IMR-90 (cell line): ENCODE measurements around the gene ANKRD63. TPM values are rescaled to one million over a fixed set of nuclear protein-coding genes. Genes with fewer than 3 reads are reported as not detected.

Experiments
- ATAC-seq: fragments of 200-7000 bp; cut with Tn5 transposase; 2 replicates; pipeline ENCODE4 v1.9.1; 2020; ENCODE audit warnings: low read depth, mild to moderate bottlenecking, moderate library complexity
- BruUV-seq: library from RNA; stranded (reverse); fragments of 400-500 nt; replicated peaks from 2 replicates; lab custom pipeline; 2021; lab: Mats Ljungman, UMichigan
- CTCF ChIA-PET: fragments of 300-600 bp; formaldehyde crosslinking; extraction: SDS; loops from one replicate; lab custom pipeline; 2021; ENCODE audit warnings: antibody characterized with exemption; lab: Yijun Ruan, JAX
- POLR2A ChIA-PET: fragments of 300-600 bp; sonication (Branson Sonifier 250); formaldehyde crosslinking; loops from one replicate; lab custom pipeline; 2022; ENCODE audit warnings: antibody characterized with exemption; ENCODE audit not compliant: unreplicated experiment; lab: Charles Lee
- DNase-seq: peaks from one replicate; pipeline ENCODE4 v3.0.0; 2013
- H2AFZ ChIP-seq: replicated peaks from 2 replicates; pipeline ENCODE3; 2013; ENCODE audit warnings: low read length, mild to moderate bottlenecking; ENCODE audit not compliant: poor library complexity
- H2AK5ac ChIP-seq: 2 replicates; pipeline ENCODE4 v1.6.1; 2013; ENCODE audit warnings: low read depth, low read length, inconsistent platforms
- H2AK9ac ChIP-seq: replicated peaks from 2 replicates; pipeline ENCODE3; 2013; ENCODE audit warnings: mild to moderate bottlenecking, low read depth, low read length, moderate library complexity; ENCODE audit not compliant: poor library complexity
- H2BK120ac ChIP-seq: 2 replicates; pipeline ENCODE4 v1.6.1; 2013; ENCODE audit warnings: low read depth, low read length, inconsistent platforms
- H2BK15ac ChIP-seq: 3 replicates; pipeline ENCODE4 v1.6.1; 2013; ENCODE audit warnings: low read depth, low read length, inconsistent platforms
- H2BK20ac ChIP-seq: 2 replicates; pipeline ENCODE4 v1.6.1; 2013; ENCODE audit warnings: low read depth, mild to moderate bottlenecking, inconsistent platforms, low read length, moderate library complexity
- H2BK5ac ChIP-seq: 2 replicates; pipeline ENCODE4 v1.6.1; 2013; ENCODE audit warnings: mild to moderate bottlenecking, low read depth, low read length, inconsistent platforms; ENCODE audit not compliant: poor library complexity, severe bottlenecking
- H3K14ac ChIP-seq: replicated peaks from 2 replicates; pipeline ENCODE4 v1.6.1; 2013; ENCODE audit warnings: low read depth, low read length, inconsistent platforms
- H3K18ac ChIP-seq: 2 replicates; pipeline ENCODE4 v1.6.1; 2013; ENCODE audit warnings: low read depth, low read length, control low read depth
- H3K23ac ChIP-seq: 2 replicates; pipeline ENCODE4 v1.6.1; 2013; ENCODE audit warnings: low read depth, low read length, inconsistent platforms
- H3K27ac ChIP-seq: 2 replicates; pipeline ENCODE4 v1.5.1; 2013; ENCODE audit warnings: mild to moderate bottlenecking, control low read depth, low read length; ENCODE audit not compliant: insufficient read depth
- H3K27me3 ChIP-seq: 2 replicates; pipeline ENCODE4 v1.6.1; 2013; ENCODE audit warnings: low read length; ENCODE audit not compliant: control insufficient read depth, insufficient read depth
- H3K36me3 ChIP-seq: 2 replicates; pipeline ENCODE4 v1.6.1; 2013; ENCODE audit warnings: low read length, mixed read lengths; ENCODE audit not compliant: control insufficient read depth, insufficient read depth
- H3K4ac ChIP-seq: 2 replicates; pipeline ENCODE4 v1.6.1; 2013; ENCODE audit warnings: low read depth, low read length, inconsistent platforms
- H3K4me1 ChIP-seq: 2 replicates; pipeline ENCODE4 v1.6.1; 2013; ENCODE audit warnings: low read length, mixed read lengths; ENCODE audit not compliant: control insufficient read depth, insufficient read depth
- H3K4me2 ChIP-seq: 2 replicates; pipeline ENCODE4 v1.6.1; 2013; ENCODE audit warnings: low read depth, mild to moderate bottlenecking, control low read depth, low read length, moderate library complexity
- H3K4me3 ChIP-seq: 2 replicates; pipeline ENCODE4 v1.5.1; 2013; ENCODE audit warnings: low read depth, mild to moderate bottlenecking, control low read depth, low read length, moderate library complexity; ENCODE audit not compliant: insufficient read depth
- H3K56ac ChIP-seq: 2 replicates; pipeline ENCODE4 v1.6.1; 2013; ENCODE audit warnings: low read length, inconsistent platforms; ENCODE audit not compliant: insufficient read depth; ENCODE audit errors: extremely low read depth
- H3K79me1 ChIP-seq, 2 experiments: 2 replicates each; pipeline ENCODE4 v1.6.1; 2013; ENCODE audit warnings: low read length in 2 of 2, inconsistent platforms in 1 of 2, low read depth in 1 of 2
- H3K9ac ChIP-seq: 2 replicates; pipeline ENCODE4 v1.6.1; 2013; ENCODE audit warnings: low read depth, low read length, control low read depth
- H3K9me1 ChIP-seq: 2 replicates; pipeline ENCODE4 v1.6.1; 2013; ENCODE audit warnings: low read length, inconsistent platforms; ENCODE audit not compliant: insufficient read depth
- H3K9me3 ChIP-seq: 2 replicates; pipeline ENCODE4 v1.6.1; 2013; ENCODE audit warnings: low read length; ENCODE audit not compliant: control insufficient read depth, insufficient read depth
- H4K20me1 ChIP-seq: 2 replicates; pipeline ENCODE4 v1.6.1; 2013; ENCODE audit warnings: low read length, inconsistent platforms; ENCODE audit not compliant: insufficient read depth
- H4K5ac ChIP-seq: 2 replicates; pipeline ENCODE4 v1.6.1; 2013; ENCODE audit warnings: mild to moderate bottlenecking, low read depth, low read length, control low read depth
- H4K8ac ChIP-seq, 2 experiments: 2 replicates each; pipeline ENCODE4 v1.6.1; 2013; ENCODE audit warnings: low read depth in 2 of 2, low read length in 2 of 2, control low read depth in 1 of 2, inconsistent platforms in 1 of 2
- H4K91ac ChIP-seq: 2 replicates; pipeline ENCODE4 v1.6.1; 2013; ENCODE audit warnings: low read depth, low read length, inconsistent platforms; ENCODE audit not compliant: insufficient read depth
- CEBPB ChIP-seq: IDR thresholded peaks from 2 replicates; pipeline ENCODE4 v1.6.1; 2012; ENCODE audit warnings: low read depth, low read length, improper control_type of control experiment
- CTCF ChIP-seq: conservative IDR thresholded peaks from 2 replicates; pipeline ENCODE4 v1.5.1; 2012; ENCODE audit warnings: mild to moderate bottlenecking, low read depth, low read length, improper control_type of control experiment
- ELK1 ChIP-seq: fragments of 150-350 bp; IDR thresholded peaks from 2 replicates; pipeline ENCODE4 v1.6.1; 2016; ENCODE audit warnings: low read depth, mild to moderate bottlenecking, low read length, moderate library complexity, borderline replicate concordance
- MAFK ChIP-seq: IDR thresholded peaks from 2 replicates; pipeline ENCODE4 v1.6.1; 2012; ENCODE audit warnings: low read depth, low read length, improper control_type of control experiment
- MXI1 ChIP-seq: IDR thresholded peaks from 2 replicates; pipeline ENCODE4 v1.6.1; 2012; ENCODE audit warnings: low read depth, mild to moderate bottlenecking, low read length, moderate library complexity, borderline replicate concordance
- RAD21 ChIP-seq: IDR thresholded peaks from 2 replicates; pipeline ENCODE4 v1.6.1; 2012; ENCODE audit warnings: low read length, improper control_type of control experiment
- RFX5 ChIP-seq: IDR thresholded peaks from 2 replicates; pipeline ENCODE4 v1.8.0; 2012; ENCODE audit warnings: low read depth, mild to moderate bottlenecking, low read length, moderate library complexity
- USF2 ChIP-seq: fragments of 150-350 bp; IDR thresholded peaks from 2 replicates; pipeline ENCODE4 v1.6.1; 2017; ENCODE audit warnings: mild to moderate bottlenecking, antibody characterized with exemption, low read length, low read depth
- WGBS, 2 experiments: methylation state at CpG; one replicate each; pipeline versions ENCODE4 v1.1.5 to v1.1.7; 2013; ENCODE audit warnings: missing lambda C conversion rate in 2 of 2; ENCODE audit not compliant: insufficient read length in 1 of 2; ENCODE audit errors: extremely low coverage in 2 of 2; 5-methylcytosine and 5-hydroxymethylcytosine counted together
- dilution Hi-C: fragments of 300-500 bp; cut with HindIII; formaldehyde crosslinking; loops from one replicate; pipeline ENCODE4 v1.14.3; 2018; ENCODE audit warnings: low sequenced_read_pairs; ENCODE audit not compliant: unreplicated experiment
- in situ Hi-C: fragments of 300-500 bp; cut with MboI; formaldehyde crosslinking; loops from 3 replicates; pipeline ENCODE4 v1.14.3; 2019; ENCODE audit warnings: low sequenced_read_pairs, inconsistent platforms, mixed read lengths
- intact Hi-C: fragments of 100-400 bp; cut with micrococcal nuclease; formaldehyde crosslinking; loops from 2 replicates; pipeline ENCODE4 v1.10.0; 2022
- polyA plus RNA-seq, 3 experiments: library from polyadenylated mRNA; depleted of rRNA; stranded (reverse); fragments of >200 nt; gene quantifications; 2 replicates each; pipeline ENCODE4 v1.2.3, GENCODE V29; 2012; ENCODE audit warnings: low replicate concordance in 1 of 3
- total RNA-seq: library from RNA; depleted of rRNA; stranded (reverse); fragments of >200 nt; gene quantifications from 2 replicates; pipeline ENCODE4 v1.2.3, GENCODE V29; 2012

Gene ANKRD63
- total and polyA plus RNA-seq, 2 of the 4 experiments (the other 2 are of a cell fraction) = not detected

GRCh38 chr15:40270246-40270995 lies 12.4 kb downstream of the ANKRD63 start:
- CTCF ChIA-PET = no interaction called here

More at GRCh38 chr15:40270246-40270995, 12.4 kb downstream of the ANKRD63 start:
- no peak overlapping the region for H2BK15ac ChIP-seq
- DNase-seq = no peak
- no peaks in the 10 kb centered on the region for H4K20me1 ChIP-seq
- H4K5ac ChIP-seq = no peak overlapping the region
- H3K79me1 ChIP-seq = no peaks in the 10 kb centered on the region
- intact Hi-C loops (loop anchor here (5.0 kb wide), 1 partner anchor 163 kb away; the partner anchor contains the start of gene BMF), dilution Hi-C loops (no loop called here), in situ Hi-C loops (loop anchor here (5.0 kb wide), 2 partner anchors 53 to 223 kb away; no protein-coding TSS in a partner anchor)
- H3K4me3 ChIP-seq = no peak overlapping the region
- H3K56ac ChIP-seq = no peak overlapping the region
- no peaks in the 10 kb centered on the region for H3K27me3 ChIP-seq
- no peak overlapping the region for H3K27ac ChIP-seq
- no peaks in the 10 kb centered on the region for H3K36me3 ChIP-seq
- 69% methylated on average over 8 of the region's 11 CpGs; no CpG with 5 or more reads in 1 of the 2 experiments for WGBS, 2 experiments
- no peak overlapping the region for H3K4ac ChIP-seq
- no peaks in the 10 kb centered on the region for H3K9me3 ChIP-seq
- POLR2A ChIA-PET = interaction anchor here (0.6 kb wide), 1 partner anchor 13 kb away, joined by 3 read pairs; no protein-coding TSS in a partner anchor
- no peak overlapping the region for H3K4me2 ChIP-seq
- H2AK9ac ChIP-seq = no peak overlapping the region
- H2BK20ac ChIP-seq = no peak overlapping the region
- H2AFZ ChIP-seq = peak overlapping the region; percentile 58
- H4K8ac ChIP-seq = no peak overlapping the region
- no peak overlapping the region for H3K9ac ChIP-seq
- TF ChIP-seq CTCF = no peak
- no peak for TF ChIP-seq USF2
- no peak for TF ChIP-seq RFX5
- no peak for TF ChIP-seq RAD21
- TF ChIP-seq CEBPB = no peak
- no peak for TF ChIP-seq MAFK
- TF ChIP-seq ELK1 = no peak
- no peak for TF ChIP-seq MXI1
- no peak overlapping the region for H2BK5ac ChIP-seq
- H2BK120ac ChIP-seq = no peak overlapping the region
- H2AK5ac ChIP-seq = peak overlapping the region; percentile 73; the same call in 1 of the 2 replicates
- H3K9me1 ChIP-seq = peaks cover 5% of the 10 kb centered on the region
- H3K14ac ChIP-seq = no peak overlapping the region
- no peak overlapping the region for H3K23ac ChIP-seq
- no peak for ATAC-seq
- peaks cover 8% of the 10 kb centered on the region for H3K4me1 ChIP-seq
- BruUV-seq = no TSS peak
- peak overlapping the region; percentile 28; the same call in 1 of the 2 replicates for H4K91ac ChIP-seq
- H3K18ac ChIP-seq = no peak overlapping the region
